Progenitor cell of endocrine pancreas (in vitro differentiated cells): ENCODE results near the gene CLHC1. TPM values are rescaled to one million over a fixed set of nuclear protein-coding genes. Genes with fewer than 3 reads are reported as not detected.
A peak's percentile ranks its signal among the peaks of the same experiment; 100 is the strongest.

ENCODE experiments used
- DNase-seq: peaks from one replicate; pipeline ENCODE4 v3.0.0; 2021; ENCODE audit warnings: low spot score; ENCODE audit not compliant: unreplicated experiment
- H3K27ac Mint-ChIP-seq: 2 replicates; pipeline ENCODE4 v1.8.0; 2021; ENCODE audit warnings: mild to moderate bottlenecking, moderate library complexity, mixed read lengths
- H3K27me3 Mint-ChIP-seq: 2 replicates; pipeline ENCODE4 v1.8.0; 2021; ENCODE audit warnings: mixed read lengths
- H3K36me3 Mint-ChIP-seq: 2 replicates; pipeline ENCODE4 v1.8.0; 2022; ENCODE audit warnings: mixed read lengths; ENCODE audit not compliant: insufficient read depth
- H3K4me1 Mint-ChIP-seq: 2 replicates; pipeline ENCODE4 v1.8.0; 2021; ENCODE audit warnings: low read depth, mixed read lengths
- H3K4me3 Mint-ChIP-seq: 2 replicates; pipeline ENCODE4 v1.8.0; 2021; ENCODE audit warnings: low read depth, mild to moderate bottlenecking, moderate library complexity, mixed read lengths
- H3K9me3 Mint-ChIP-seq: 2 replicates; pipeline ENCODE4 v1.8.0; 2021; ENCODE audit warnings: low read depth, mixed read lengths
- CTCF ChIP-seq: fragments of 200-600 bp; sonication (generic); IDR thresholded peaks from one replicate; pipeline ENCODE4 v1.5.0; 2021; ENCODE audit warnings: antibody characterized with exemption, mild to moderate bottlenecking; ENCODE audit not compliant: unreplicated experiment
- total RNA-seq: library from RNA; stranded (reverse); gene quantifications from 2 replicates; pipeline ENCODE4 v1.2.1, GENCODE V29; 2021

Gene CLHC1
- total RNA-seq, 1 donor from 2014 or later = 43.9 TPM

DNA sequence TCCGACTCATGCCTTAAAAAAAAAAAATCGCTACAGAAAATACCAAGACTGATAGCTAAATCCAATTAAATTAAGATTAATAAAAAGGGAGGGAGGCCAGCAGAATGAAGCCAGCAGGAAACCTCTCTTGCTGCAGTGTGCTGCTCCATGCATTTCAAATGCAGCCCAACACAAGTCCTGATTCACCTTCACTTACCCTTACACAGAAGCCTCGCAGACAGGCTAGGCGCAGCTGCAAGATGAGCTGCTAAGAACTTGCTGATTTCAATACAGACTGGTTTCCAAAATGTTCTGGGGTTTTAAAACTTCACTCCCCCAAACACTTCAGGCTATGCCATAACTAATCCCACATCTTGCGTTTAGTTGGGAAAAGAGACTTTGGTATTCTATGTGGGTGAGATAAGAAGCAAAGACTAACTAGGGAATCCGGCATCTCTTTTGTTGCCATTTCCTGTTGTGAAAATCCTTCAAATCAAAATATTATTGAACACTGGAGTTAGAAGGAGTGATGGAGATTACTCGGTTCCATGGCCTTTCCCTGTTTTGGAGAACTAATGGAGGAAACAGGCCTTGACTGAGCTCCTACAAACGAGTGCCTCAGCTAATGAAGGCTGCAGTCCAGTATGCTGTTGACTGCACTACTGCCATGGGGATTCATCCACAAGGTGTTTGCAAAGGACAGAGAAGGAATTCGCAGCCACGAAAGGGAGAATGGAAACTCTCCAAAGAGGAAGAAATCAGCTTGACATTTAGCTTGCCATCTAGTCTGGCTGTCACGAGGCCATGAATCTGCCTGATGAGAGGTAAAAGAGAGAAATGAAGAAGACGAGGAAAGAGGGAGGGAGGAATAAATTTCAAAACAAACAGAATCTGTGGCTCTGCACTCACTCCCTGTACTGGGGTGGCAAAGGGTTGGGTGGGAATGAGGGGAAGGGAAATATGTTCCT is 67.3 kb downstream of the CLHC1 start:
- DNase-seq = no peak
- peaks cover 71% of the 10 kb centered on the region for H3K4me1 Mint-ChIP-seq
- H3K9me3 Mint-ChIP-seq = no peaks in the 10 kb centered on the region
- peak overlapping the region; percentile 93 for H3K27ac Mint-ChIP-seq
- no peak for TF ChIP-seq CTCF
- no peaks in the 10 kb centered on the region for H3K27me3 Mint-ChIP-seq
- no peak overlapping the region for H3K4me3 Mint-ChIP-seq
- no peaks in the 10 kb centered on the region for H3K36me3 Mint-ChIP-seq

GRCh38 chr2:55163941-55164390 is 68.1 kb downstream of the CLHC1 start:
- no peaks in the 10 kb centered on the region for H3K27me3 Mint-ChIP-seq
- H3K36me3 Mint-ChIP-seq = no peaks in the 10 kb centered on the region
- H3K4me1 Mint-ChIP-seq = peaks cover 72% of the 10 kb centered on the region
- no peaks in the 10 kb centered on the region for H3K9me3 Mint-ChIP-seq
- H3K4me3 Mint-ChIP-seq = peak overlapping the region; percentile 9
- no peak for DNase-seq
- H3K27ac Mint-ChIP-seq = peak overlapping the region; percentile 93
- TF ChIP-seq CTCF = no peak

DNA sequence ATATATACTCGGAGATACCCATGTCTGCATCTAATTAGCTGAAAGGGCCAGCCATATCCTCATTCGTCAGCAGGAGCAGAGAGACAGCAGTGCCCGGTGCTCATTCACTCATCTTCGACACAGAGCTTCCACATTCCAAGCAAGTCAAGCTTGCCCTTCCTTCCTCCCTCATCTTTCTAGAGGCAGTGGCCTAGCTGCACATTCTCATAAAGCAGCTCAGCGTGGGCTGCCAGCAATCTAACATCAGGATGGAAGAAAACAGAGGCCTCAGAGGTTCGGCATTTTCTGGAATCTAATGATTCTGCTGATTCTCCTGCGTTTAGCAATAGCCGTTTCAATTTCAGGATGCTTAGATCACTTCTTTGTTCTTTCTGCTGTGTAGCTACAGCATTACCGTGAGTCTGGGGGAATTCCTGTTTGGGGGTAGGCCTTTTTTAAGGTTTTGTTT is 68.8 kb downstream of the CLHC1 start:
- H3K4me3 Mint-ChIP-seq = no peak overlapping the region
- no peak for TF ChIP-seq CTCF
- H3K9me3 Mint-ChIP-seq = no peaks in the 10 kb centered on the region
- peaks cover 72% of the 10 kb centered on the region for H3K4me1 Mint-ChIP-seq
- H3K27me3 Mint-ChIP-seq = no peaks in the 10 kb centered on the region
- no peak for DNase-seq
- H3K27ac Mint-ChIP-seq = peak overlapping the region; percentile 93
- no peaks in the 10 kb centered on the region for H3K36me3 Mint-ChIP-seq

- Mint-ChIP-seq H3K27me3 (no peaks in the 10 kb centered on the region), H3K36me3 (no peaks in the 10 kb centered on the region), H3K9me3 (no peaks in the 10 kb centered on the region), H3K4me3 (no peak overlapping the region), H3K27ac (peak overlapping the region; percentile 93), H3K4me1 (peaks cover 74% of the 10 kb centered on the region)
- DNase-seq = no peak
- no peak for TF ChIP-seq CTCF
Measured at GRCh38 chr2:55162284-55163006, 69.6 kb downstream of the CLHC1 start.
